HG02610 (cell line): ENCODE measurements around the gene SEMA3B.
A peak's percentile ranks its signal among the peaks of the same experiment; 100 is the strongest.

ENCODE experiments used
- ATAC-seq: cut with Tn5 transposase; IDR thresholded peaks from one replicate; pipeline ENCODE4 v1.9.1; 2021; ENCODE audit warnings: mild to moderate bottlenecking, moderate library complexity; ENCODE audit not compliant: unreplicated experiment

The SEMA3B gene

GRCh38 chr3:50292159-50293078 is 23.5 kb downstream of the SEMA3B start, which contains the start of gene IFRD2:
IFRD2 (minus strand) TSS chr3:50292429; CDS start chr3:50292274, 155 bp downstream.
- ATAC-seq, result peak; percentile 93

- no peak for ATAC-seq
These were observed 24.3 kb downstream of the SEMA3B start for GRCh38 chr3:50293079-50293801.

GRCh38 chr3:50294089-50294488 is 25.1 kb downstream of the SEMA3B start:
- no peak for ATAC-seq

- ATAC-seq, result no peak
These were observed 25.8 kb downstream of the SEMA3B start for GRCh38 chr3:50294492-50295403.

- no peak for ATAC-seq
These were observed 26.8 kb downstream of the SEMA3B start for GRCh38 chr3:50295553-50296431.

- ATAC-seq, result no peak
These were observed 27.9 kb downstream of the SEMA3B start for GRCh38 chr3:50296721-50297383.

- ATAC-seq, result no peak
These were observed 28.4 kb downstream of the SEMA3B start for GRCh38 chr3:50297384-50297775.

GRCh38 chr3:50297896-50298725 is 29.2 kb downstream of the SEMA3B start:
- ATAC-seq, result no peak

GRCh38 chr3:50298836-50299637 is 30.1 kb downstream of the SEMA3B start, which contains the start of the genes HYAL3 and NAA80:
HYAL3 (minus strand) TSS chr3:50299405; CDS start chr3:50295602, 3,803 bp downstream.
NAA80 (minus strand) TSS chr3:50299405; CDS start chr3:50297463, 1,942 bp downstream.
- peak; percentile 86 for ATAC-seq

GRCh38 chr3:50299638-50299928 is 30.6 kb downstream of the SEMA3B start:
- ATAC-seq, result no peak

- ATAC-seq, result no peak
These were observed 31.2 kb downstream of the SEMA3B start for GRCh38 chr3:50299929-50300680.

GRCh38 chr3:50300681-50301254 is 31.8 kb downstream of the SEMA3B start:
- no peak for ATAC-seq

- ATAC-seq, result no peak
These were observed 33.4 kb downstream of the SEMA3B start for GRCh38 chr3:50302095-50303012.

- no peak for ATAC-seq
These were observed 34.3 kb downstream of the SEMA3B start, which contains the start of gene HYAL1 for GRCh38 chr3:50303013-50303815. HYAL1 (minus strand) TSS chr3:50303574; CDS start chr3:50302956, 618 bp downstream.

GRCh38 chr3:50304601-50305000 is 35.7 kb downstream of the SEMA3B start:
- no peak for ATAC-seq
